Activated naive CD4-positive, alpha-beta T cell treated with anti-CD3 and anti-CD28 coated beads for 36 hours (primary cell): ENCODE data around the gene NEU4. TPM values are rescaled to one million over a fixed set of nuclear protein-coding genes. Genes with fewer than 3 reads are reported as not detected.

Source experiments
- CTCF ChIA-PET: fragments of 350-600 bp; sonication (Branson Sonifier 250); formaldehyde crosslinking; loops from one replicate; lab custom pipeline; 2021; ENCODE audit warnings: antibody characterized with exemption; lab: Charles Lee
- DNase-seq: peaks from one replicate; pipeline ENCODE4 v3.0.0-alpha.2; 2020
- H3K27ac Mint-ChIP-seq: one replicate; pipeline ENCODE4 v1.8.0; 2021; ENCODE audit warnings: mild to moderate bottlenecking, mixed read lengths
- H3K27me3 Mint-ChIP-seq: one replicate; pipeline ENCODE4 v1.8.0; 2021; ENCODE audit warnings: low read depth, mixed read lengths
- H3K36me3 Mint-ChIP-seq: one replicate; pipeline ENCODE4 v1.8.0; 2021; ENCODE audit warnings: low read depth, mixed read lengths
- H3K4me1 Mint-ChIP-seq: one replicate; pipeline ENCODE4 v1.8.0; 2021; ENCODE audit warnings: low read depth, mixed read lengths
- H3K4me3 Mint-ChIP-seq: one replicate; pipeline ENCODE4 v1.8.0; 2021; ENCODE audit warnings: mild to moderate bottlenecking, moderate library complexity, mixed read lengths
- H3K9me3 Mint-ChIP-seq: one replicate; pipeline ENCODE4 v1.8.0; 2021; ENCODE audit warnings: mixed read lengths
- intact Hi-C: fragments of 100-400 bp; cut with micrococcal nuclease; formaldehyde crosslinking; loops from one replicate; pipeline ENCODE4 v1.15.1; 2023
- total RNA-seq, 2 experiments: library from RNA; stranded (reverse); gene quantifications; one replicate each; pipeline ENCODE4 v1.2.3, GENCODE V29; 2021

The NEU4 gene
- total RNA-seq, 2 experiments from 2014 or later: not detected

GRCh38 chr2:241850544-241851324 is 41.7 kb downstream of the NEU4 start:
- H3K36me3 Mint-ChIP-seq: peaks cover 6% of the 10 kb centered on the region
- no peaks in the 10 kb centered on the region for H3K27me3 Mint-ChIP-seq
- H3K9me3 Mint-ChIP-seq: peaks cover 3% of the 10 kb centered on the region
- H3K27ac Mint-ChIP-seq: peak overlapping the region; percentile 36
- DNase-seq: no peak
- H3K4me1 Mint-ChIP-seq: peaks cover 11% of the 10 kb centered on the region
- CTCF ChIA-PET: interaction anchor here (0.7 kb wide), 1 partner anchor 63 kb away, joined by 3 read pairs; no protein-coding TSS in a partner anchor
- intact Hi-C loops: no loop called here
- no peak overlapping the region for H3K4me3 Mint-ChIP-seq

GRCh38 chr2:241851325-241852115 is 42.5 kb downstream of the NEU4 start:
- H3K9me3 Mint-ChIP-seq: no peaks in the 10 kb centered on the region
- intact Hi-C loops: no loop called here
- peaks cover 6% of the 10 kb centered on the region for H3K36me3 Mint-ChIP-seq
- no peak for DNase-seq
- H3K4me1 Mint-ChIP-seq: peaks cover 8% of the 10 kb centered on the region
- H3K4me3 Mint-ChIP-seq: no peak overlapping the region
- CTCF ChIA-PET: no interaction called here
- no peak overlapping the region for H3K27ac Mint-ChIP-seq
- no peaks in the 10 kb centered on the region for H3K27me3 Mint-ChIP-seq

- H3K4me3 Mint-ChIP-seq: no peak overlapping the region
- H3K9me3 Mint-ChIP-seq: no peaks in the 10 kb centered on the region
- no peaks in the 10 kb centered on the region for H3K27me3 Mint-ChIP-seq
- no peak for DNase-seq
- peaks cover 11% of the 10 kb centered on the region for H3K4me1 Mint-ChIP-seq
- H3K36me3 Mint-ChIP-seq: peaks cover 6% of the 10 kb centered on the region
- H3K27ac Mint-ChIP-seq: no peak overlapping the region
- CTCF ChIA-PET: no interaction called here
- intact Hi-C loops: no loop called here
These were observed 43.4 kb downstream of the NEU4 start for GRCh38 chr2:241852116-241852980.

GRCh38 chr2:241852981-241853631 is 44.1 kb downstream of the NEU4 start:
- Mint-ChIP-seq H3K36me3 (peaks cover 6% of the 10 kb centered on the region), H3K4me3 (no peak overlapping the region), H3K27ac (no peak overlapping the region), H3K27me3 (no peaks in the 10 kb centered on the region), H3K9me3 (no peaks in the 10 kb centered on the region), H3K4me1 (peaks cover 15% of the 10 kb centered on the region)
- intact Hi-C loops: no loop called here
- no peak for DNase-seq
- CTCF ChIA-PET: interaction anchor here (1.5 kb wide), 1 partner anchor 16 kb away, joined by 3 read pairs; no protein-coding TSS in a partner anchor

GRCh38 chr2:241853651-241854341 is 44.8 kb downstream of the NEU4 start:
- Mint-ChIP-seq H3K4me1 (peaks cover 17% of the 10 kb centered on the region), H3K27ac (no peak overlapping the region), H3K4me3 (no peak overlapping the region), H3K9me3 (no peaks in the 10 kb centered on the region), H3K36me3 (peaks cover 6% of the 10 kb centered on the region), H3K27me3 (no peaks in the 10 kb centered on the region)
- intact Hi-C loops: no loop called here
- CTCF ChIA-PET: interaction anchor here (1.5 kb wide), 1 partner anchor 17 kb away, joined by 3 read pairs; no protein-coding TSS in a partner anchor
- peak; percentile 4 for DNase-seq

GRCh38 chr2:241854342-241855244 is 45.6 kb downstream of the NEU4 start:
- Mint-ChIP-seq H3K4me1 (peaks cover 20% of the 10 kb centered on the region), H3K9me3 (no peaks in the 10 kb centered on the region), H3K27me3 (no peaks in the 10 kb centered on the region), H3K27ac (no peak overlapping the region), H3K4me3 (no peak overlapping the region), H3K36me3 (peaks cover 6% of the 10 kb centered on the region)
- DNase-seq: peak; percentile 3
- CTCF ChIA-PET: interaction anchor here (1.5 kb wide), 1 partner anchor 18 kb away, joined by 3 read pairs; no protein-coding TSS in a partner anchor
- intact Hi-C loops: loop anchor here (5.0 kb wide), 1 partner anchor 52 kb away; no protein-coding TSS in a partner anchor

GRCh38 chr2:241855245-241855887 is 46.4 kb downstream of the NEU4 start:
- CTCF ChIA-PET: no interaction called here
- Mint-ChIP-seq H3K27ac (no peak overlapping the region), H3K4me1 (peaks cover 27% of the 10 kb centered on the region), H3K4me3 (no peak overlapping the region), H3K27me3 (no peaks in the 10 kb centered on the region), H3K36me3 (peaks cover 6% of the 10 kb centered on the region), H3K9me3 (no peaks in the 10 kb centered on the region)
- intact Hi-C loops: loop anchor here (5.0 kb wide), 1 partner anchor 53 kb away; no protein-coding TSS in a partner anchor
- DNase-seq: peak; percentile 2

GRCh38 chr2:241855888-241856422 is 47.0 kb downstream of the NEU4 start:
- Mint-ChIP-seq H3K4me1 (peaks cover 32% of the 10 kb centered on the region), H3K4me3 (no peak overlapping the region), H3K27ac (no peak overlapping the region), H3K36me3 (peaks cover 6% of the 10 kb centered on the region), H3K27me3 (no peaks in the 10 kb centered on the region), H3K9me3 (no peaks in the 10 kb centered on the region)
- CTCF ChIA-PET: no interaction called here
- intact Hi-C loops: loop anchor here (5.0 kb wide), 1 partner anchor 54 kb away; no protein-coding TSS in a partner anchor
- no peak for DNase-seq

GRCh38 chr2:241857041-241857541 is 48.1 kb downstream of the NEU4 start:
- Mint-ChIP-seq H3K27ac (no peak overlapping the region), H3K4me1 (peaks cover 44% of the 10 kb centered on the region), H3K27me3 (peaks cover 5% of the 10 kb centered on the region), H3K9me3 (no peaks in the 10 kb centered on the region), H3K36me3 (peaks cover 4% of the 10 kb centered on the region), H3K4me3 (peak overlapping the region; percentile 41)
- no peak for DNase-seq
- CTCF ChIA-PET: no interaction called here
- intact Hi-C loops: loop anchor here (5.0 kb wide), 1 partner anchor 55 kb away; no protein-coding TSS in a partner anchor
